HAP-1 (cell line): ENCODE data around the gene TMEM232.
A peak's percentile ranks its signal among the peaks of the same experiment; 100 is the strongest.

Experiments
- DNase-seq, 2 experiments: peaks; one replicate each; pipeline ENCODE4 v3.0.0-alpha.2; 2016 to 2020; ENCODE audit warnings: low spot score in 2 of 2
- H3K27me3 ChIP-seq: fragments of 250-450 bp; sonication (Bioruptor Pico); 2 replicates; pipeline ENCODE4 v1.5.1; 2020; ENCODE audit warnings: low read depth, mild to moderate bottlenecking, moderate library complexity
- H3K36me3 ChIP-seq: fragments of 250-450 bp; sonication (Bioruptor Pico); replicated peaks from 2 replicates; pipeline ENCODE4 v1.5.1; 2020; ENCODE audit warnings: mild to moderate bottlenecking
- H3K4me1 ChIP-seq: fragments of 250-450 bp; sonication (Bioruptor Pico); 2 replicates; pipeline ENCODE4 v1.5.1; 2020; ENCODE audit warnings: mild to moderate bottlenecking
- H3K4me3 ChIP-seq: fragments of 250-450 bp; sonication (Bioruptor Pico); 2 replicates; pipeline ENCODE4 v1.5.1; 2020; ENCODE audit warnings: mild to moderate bottlenecking, moderate library complexity
- H3K9me3 ChIP-seq: fragments of 250-450 bp; sonication (Bioruptor Pico); 2 replicates; pipeline ENCODE4 v1.5.1; 2020; ENCODE audit warnings: mild to moderate bottlenecking, moderate library complexity
- in situ Hi-C: fragments of 300-500 bp; cut with MboI; formaldehyde crosslinking; loops from 3 replicates; pipeline ENCODE4 v1.14.3; 2020; ENCODE audit warnings: low sequenced_read_pairs, inconsistent platforms, mixed read lengths

The TMEM232 gene

DNA sequence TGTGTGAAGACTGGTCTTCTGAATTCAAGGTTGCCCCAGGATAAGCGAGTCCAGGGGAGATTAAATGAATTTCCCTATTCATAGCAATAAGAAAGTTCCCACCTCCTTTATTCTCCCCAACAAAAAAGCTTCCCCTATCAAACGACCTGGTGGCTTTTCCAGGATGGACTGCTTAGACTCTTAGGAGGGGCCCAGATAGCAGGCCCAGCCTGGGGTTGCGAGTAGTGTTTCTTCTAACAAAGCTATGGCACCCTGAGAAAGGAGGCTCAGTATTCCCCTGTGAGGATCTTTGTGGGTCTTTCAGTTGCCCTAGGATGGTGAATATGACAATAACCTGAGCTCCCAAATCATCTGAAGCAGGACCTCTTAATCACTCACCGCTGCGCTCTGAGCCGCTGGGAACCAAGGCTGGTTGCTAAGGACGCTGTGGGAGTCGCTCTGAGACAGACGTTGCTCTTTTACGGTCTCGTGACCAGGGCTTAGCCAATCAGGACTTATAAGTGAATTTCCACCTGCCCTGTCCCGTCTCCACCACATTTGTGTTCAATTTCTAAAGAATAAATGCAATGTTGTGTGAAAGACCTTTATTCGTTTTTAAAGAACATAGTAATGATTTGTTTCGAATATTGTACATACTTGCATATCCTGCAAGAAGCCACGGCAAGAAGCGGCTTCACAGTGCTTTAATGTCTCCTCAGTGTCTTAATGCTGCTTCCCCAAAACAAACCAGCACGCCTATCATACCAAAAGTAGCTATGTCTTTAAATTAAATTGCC, at the start of gene TMEM232:
Gene TMEM232 (minus strand): TSS at position 423 of the 776 bp plus-strand sequence. CDS start 59,319 bp downstream, outside the sequence.
- H3K4me1 ChIP-seq: no peaks in the 10 kb centered on the region
- H3K9me3 ChIP-seq: no peaks in the 10 kb centered on the region
- no peak within 1 kb of the TSS for H3K4me3 ChIP-seq
- in situ Hi-C loops: no loop called here
- H3K27me3 ChIP-seq: no peaks in the 10 kb centered on the region
- no peaks in the 10 kb centered on the region for H3K36me3 ChIP-seq
- no peak for DNase-seq

DNA sequence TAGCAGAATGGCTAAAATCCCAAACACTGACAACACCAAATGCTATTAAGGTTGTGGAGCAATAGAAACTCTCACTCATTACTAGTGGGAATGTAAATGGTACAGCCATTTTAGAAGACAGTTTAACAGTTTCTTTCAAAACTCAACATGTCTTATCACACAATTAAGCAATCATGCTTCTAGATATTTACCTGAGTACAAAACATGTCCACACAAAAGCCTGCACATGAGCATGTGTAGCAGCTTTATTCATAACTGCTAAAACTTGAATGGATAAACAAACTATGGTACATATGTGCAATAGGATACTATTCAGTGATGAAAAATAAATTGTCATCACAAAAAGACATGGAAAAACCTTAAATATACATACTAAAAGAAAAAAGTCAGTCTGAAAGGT, 43.8 kb upstream of the TMEM232 start:
- DNase-seq: no peak
- Histone ChIP-seq H3K4me3 (no peak overlapping the region), H3K27me3 (no peaks in the 10 kb centered on the region), H3K9me3 (no peaks in the 10 kb centered on the region), H3K4me1 (no peaks in the 10 kb centered on the region), H3K36me3 (no peaks in the 10 kb centered on the region)
- in situ Hi-C loops: loop anchor here (25.0 kb wide), 2 partner anchors 292 to 492 kb away; partner anchors contain the start of gene TSLP

DNA sequence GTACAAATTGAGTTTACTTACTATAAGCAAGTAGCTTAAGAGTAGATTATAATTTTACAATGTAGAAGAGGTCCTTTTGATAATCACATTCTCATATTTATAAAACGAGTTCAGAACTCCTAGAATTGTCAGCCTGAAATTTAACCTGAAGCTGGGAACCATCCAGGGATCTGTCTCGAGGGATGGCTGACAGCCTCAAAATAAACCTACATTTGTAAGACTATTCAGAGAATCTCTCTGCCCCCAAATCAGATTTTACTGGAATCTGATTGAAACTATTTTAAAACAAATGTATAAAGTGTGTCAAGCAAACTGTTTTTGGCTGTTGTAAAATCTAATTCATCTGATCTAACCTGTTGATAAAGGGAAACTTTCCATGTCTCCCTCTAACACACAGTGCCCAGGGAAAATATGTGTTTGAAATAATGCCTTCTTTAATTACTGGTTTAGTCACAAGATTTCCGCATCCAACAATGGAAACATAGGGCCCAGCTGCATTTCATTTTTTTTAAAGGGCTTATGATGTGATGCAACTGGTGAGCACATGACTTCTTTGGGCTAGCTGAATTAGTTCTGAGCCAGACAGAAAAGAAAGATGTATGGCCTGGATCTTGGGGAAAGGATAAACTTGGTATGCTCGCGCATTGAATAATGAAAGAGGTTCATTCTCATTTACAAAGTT, 42.7 kb upstream of the TMEM232 start:
- Histone ChIP-seq H3K4me3 (no peak overlapping the region), H3K27me3 (no peaks in the 10 kb centered on the region), H3K36me3 (no peaks in the 10 kb centered on the region), H3K4me1 (no peaks in the 10 kb centered on the region), H3K9me3 (no peaks in the 10 kb centered on the region)
- no peak for DNase-seq
- in situ Hi-C loops: loop anchor here (25.0 kb wide), 2 partner anchors 293 to 493 kb away; partner anchors contain the start of gene TSLP

DNA sequence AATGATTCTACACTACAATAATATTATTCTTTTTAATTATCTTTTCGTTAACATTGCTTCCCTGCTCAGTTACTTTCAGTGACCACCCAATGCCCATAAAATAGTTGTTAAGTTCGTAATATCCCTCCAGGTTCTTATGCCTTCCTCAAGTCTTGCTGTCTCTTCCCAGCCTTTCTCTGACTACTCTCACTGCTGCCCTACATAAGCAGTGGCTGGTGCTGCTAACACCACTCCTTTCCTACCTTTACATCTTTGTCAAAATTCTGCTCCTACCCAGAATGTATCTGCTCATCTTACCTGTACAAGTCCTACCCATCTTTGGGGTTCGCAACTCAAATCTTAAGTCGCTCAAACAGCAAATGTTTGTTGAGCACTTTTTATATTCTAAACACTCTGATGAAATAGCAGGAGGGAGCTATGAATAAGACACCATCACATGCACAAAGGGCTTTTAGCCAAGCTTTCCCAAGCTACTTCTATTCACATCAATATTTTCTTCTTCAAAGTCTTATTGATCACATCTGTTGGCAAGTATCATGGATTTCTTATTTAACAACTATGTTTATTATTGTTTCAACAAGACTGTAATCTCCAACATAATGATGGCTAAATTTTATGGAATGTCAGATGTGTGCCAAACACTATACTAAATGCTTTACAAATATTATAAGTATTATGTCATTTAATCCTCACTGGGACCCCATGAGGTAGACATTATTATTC, 41.8 kb upstream of the TMEM232 start:
- in situ Hi-C loops: loop anchor here (25.0 kb wide), 2 partner anchors 294 to 494 kb away; partner anchors contain the start of gene TSLP
- Histone ChIP-seq H3K27me3 (no peaks in the 10 kb centered on the region), H3K9me3 (no peaks in the 10 kb centered on the region), H3K4me3 (no peak overlapping the region), H3K36me3 (no peaks in the 10 kb centered on the region), H3K4me1 (no peaks in the 10 kb centered on the region)
- no peak for DNase-seq

DNA sequence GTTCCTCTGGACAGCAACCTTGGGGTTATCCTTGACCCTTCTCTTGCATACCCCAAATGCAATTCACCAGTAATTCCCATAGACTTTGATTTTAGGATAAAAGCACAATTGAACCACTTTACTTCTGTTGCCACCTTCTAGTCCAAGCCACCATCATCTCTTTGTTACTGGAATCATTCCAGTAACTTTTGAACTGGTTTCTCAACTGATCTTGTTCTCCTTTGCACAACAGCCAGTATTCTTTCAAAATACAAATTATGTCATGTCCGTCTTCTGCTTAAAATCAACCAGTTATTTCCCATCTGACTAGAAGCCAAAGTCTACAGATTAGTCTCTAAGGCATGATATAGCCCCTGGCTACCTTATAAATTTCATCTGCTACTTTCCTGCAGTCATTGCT, 33.7 kb upstream of the TMEM232 start:
- peaks cover 15% of the 10 kb centered on the region for H3K36me3 ChIP-seq
- no peaks in the 10 kb centered on the region for H3K27me3 ChIP-seq
- in situ Hi-C loops: loop anchor here (25.0 kb wide), 2 partner anchors 302 to 502 kb away; partner anchors contain the start of gene TSLP
- DNase-seq: no peak
- H3K4me1 ChIP-seq: no peaks in the 10 kb centered on the region
- no peak overlapping the region for H3K4me3 ChIP-seq
- no peaks in the 10 kb centered on the region for H3K9me3 ChIP-seq

DNA sequence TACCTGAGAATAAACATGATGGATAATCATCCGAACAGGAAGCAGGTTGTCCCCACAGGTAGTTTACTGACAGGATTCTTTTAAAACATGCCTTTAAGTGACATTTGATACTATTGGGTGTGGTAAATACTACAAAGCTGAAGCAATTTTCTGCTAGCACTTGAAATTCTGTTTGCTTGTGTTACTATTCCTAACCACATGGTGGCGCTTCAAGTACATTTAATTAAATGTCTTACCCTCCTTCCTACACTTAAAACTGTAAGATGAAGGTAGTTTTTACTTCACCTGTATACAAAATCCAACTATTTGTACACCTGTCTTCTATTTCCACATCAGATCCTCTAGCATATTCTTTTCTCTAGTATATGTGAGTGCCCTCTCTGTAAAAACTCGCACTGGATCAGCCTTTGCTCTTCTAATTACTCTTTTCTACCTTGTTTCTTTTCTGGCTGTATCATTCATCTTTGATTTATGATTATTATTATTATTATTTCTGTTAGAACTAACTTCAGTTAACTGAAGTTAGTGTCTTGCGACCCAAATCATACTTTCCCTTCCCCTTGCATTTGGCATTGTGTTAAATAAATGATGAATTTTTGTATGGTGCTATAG, 30.8 kb upstream of the TMEM232 start:
- no peaks in the 10 kb centered on the region for H3K4me1 ChIP-seq
- peaks cover 12% of the 10 kb centered on the region for H3K36me3 ChIP-seq
- no peaks in the 10 kb centered on the region for H3K9me3 ChIP-seq
- H3K27me3 ChIP-seq: no peaks in the 10 kb centered on the region
- no peak overlapping the region for H3K4me3 ChIP-seq
- peak; percentile 36 to 49 for DNase-seq
- in situ Hi-C loops: loop anchor here (25.0 kb wide), 2 partner anchors 305 to 505 kb away; partner anchors contain the start of gene TSLP

DNA sequence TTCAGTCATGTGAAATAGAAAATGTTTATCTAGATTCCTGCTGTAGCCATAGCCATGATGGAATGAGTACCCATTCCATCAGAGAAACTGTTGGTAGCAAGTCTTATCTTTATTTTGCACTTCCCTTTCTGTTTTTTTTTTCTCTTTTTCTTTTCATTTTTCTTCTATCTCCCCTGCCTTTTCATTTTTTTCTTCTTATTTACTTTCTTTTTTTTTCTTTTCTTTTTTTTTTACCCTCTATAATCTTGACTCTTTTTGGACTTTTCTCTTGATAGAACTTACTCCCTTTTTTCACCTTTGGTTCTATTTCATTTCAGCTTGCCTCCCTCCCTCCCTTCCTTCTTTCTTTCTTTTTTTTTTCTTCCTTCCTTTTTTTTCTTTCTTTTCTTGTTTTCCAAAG, 27.7 kb upstream of the TMEM232 start:
- H3K4me1 ChIP-seq: no peaks in the 10 kb centered on the region
- no peaks in the 10 kb centered on the region for H3K9me3 ChIP-seq
- no peaks in the 10 kb centered on the region for H3K27me3 ChIP-seq
- in situ Hi-C loops: loop anchor here (25.0 kb wide), 2 partner anchors 308 to 508 kb away; partner anchors contain the start of gene TSLP
- H3K4me3 ChIP-seq: no peak overlapping the region
- DNase-seq: no peak
- H3K36me3 ChIP-seq: peaks cover 9% of the 10 kb centered on the region

DNA sequence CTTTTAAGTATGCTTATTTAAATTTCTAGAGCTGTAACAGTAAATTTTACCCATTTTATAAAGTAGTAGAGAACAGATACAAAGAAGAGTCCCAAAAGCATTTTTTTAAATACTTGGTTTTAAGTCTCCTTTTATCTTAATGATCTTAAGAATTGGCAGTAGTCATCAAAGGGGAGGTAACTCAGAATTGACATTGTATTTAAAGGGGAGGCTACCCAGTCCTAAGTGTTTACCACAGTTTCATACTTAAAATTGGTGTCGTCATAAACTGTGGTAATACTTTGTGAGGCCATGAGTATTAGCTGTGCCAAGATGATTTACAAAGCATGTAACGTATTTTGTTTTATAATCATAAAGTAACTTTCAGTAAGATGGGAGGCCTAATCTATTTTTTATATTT, 27.1 kb upstream of the TMEM232 start:
- no peak overlapping the region for H3K4me3 ChIP-seq
- H3K4me1 ChIP-seq: no peaks in the 10 kb centered on the region
- in situ Hi-C loops: loop anchor here (25.0 kb wide), 2 partner anchors 309 to 509 kb away; partner anchors contain the start of gene TSLP
- no peaks in the 10 kb centered on the region for H3K27me3 ChIP-seq
- no peaks in the 10 kb centered on the region for H3K9me3 ChIP-seq
- peaks cover 9% of the 10 kb centered on the region for H3K36me3 ChIP-seq
- DNase-seq: no peak

DNA sequence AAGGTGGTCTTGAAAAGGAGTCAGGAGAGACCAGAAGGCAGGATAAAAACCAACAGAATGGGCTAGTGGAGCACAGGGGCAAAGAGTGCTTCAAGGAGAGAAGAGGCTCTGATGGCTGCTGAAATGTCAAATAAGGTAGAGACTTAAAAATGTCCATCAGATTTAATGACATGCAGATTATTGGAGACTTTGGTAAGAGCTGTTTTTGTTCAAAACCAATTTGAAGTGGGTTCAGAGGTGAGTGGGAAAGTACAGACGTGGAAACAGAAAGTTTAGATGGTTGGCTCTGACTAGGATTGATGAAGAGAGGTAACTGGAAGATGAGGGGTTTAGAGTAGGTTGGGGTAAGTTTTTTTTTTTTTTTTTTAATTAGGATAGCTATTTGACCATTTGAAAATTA, 26.5 kb upstream of the TMEM232 start:
- DNase-seq: no peak
- peaks cover 9% of the 10 kb centered on the region for H3K36me3 ChIP-seq
- in situ Hi-C loops: loop anchor here (25.0 kb wide), 2 partner anchors 309 to 509 kb away; partner anchors contain the start of gene TSLP
- H3K27me3 ChIP-seq: no peaks in the 10 kb centered on the region
- no peaks in the 10 kb centered on the region for H3K4me1 ChIP-seq
- H3K4me3 ChIP-seq: no peak overlapping the region
- H3K9me3 ChIP-seq: no peaks in the 10 kb centered on the region

DNA sequence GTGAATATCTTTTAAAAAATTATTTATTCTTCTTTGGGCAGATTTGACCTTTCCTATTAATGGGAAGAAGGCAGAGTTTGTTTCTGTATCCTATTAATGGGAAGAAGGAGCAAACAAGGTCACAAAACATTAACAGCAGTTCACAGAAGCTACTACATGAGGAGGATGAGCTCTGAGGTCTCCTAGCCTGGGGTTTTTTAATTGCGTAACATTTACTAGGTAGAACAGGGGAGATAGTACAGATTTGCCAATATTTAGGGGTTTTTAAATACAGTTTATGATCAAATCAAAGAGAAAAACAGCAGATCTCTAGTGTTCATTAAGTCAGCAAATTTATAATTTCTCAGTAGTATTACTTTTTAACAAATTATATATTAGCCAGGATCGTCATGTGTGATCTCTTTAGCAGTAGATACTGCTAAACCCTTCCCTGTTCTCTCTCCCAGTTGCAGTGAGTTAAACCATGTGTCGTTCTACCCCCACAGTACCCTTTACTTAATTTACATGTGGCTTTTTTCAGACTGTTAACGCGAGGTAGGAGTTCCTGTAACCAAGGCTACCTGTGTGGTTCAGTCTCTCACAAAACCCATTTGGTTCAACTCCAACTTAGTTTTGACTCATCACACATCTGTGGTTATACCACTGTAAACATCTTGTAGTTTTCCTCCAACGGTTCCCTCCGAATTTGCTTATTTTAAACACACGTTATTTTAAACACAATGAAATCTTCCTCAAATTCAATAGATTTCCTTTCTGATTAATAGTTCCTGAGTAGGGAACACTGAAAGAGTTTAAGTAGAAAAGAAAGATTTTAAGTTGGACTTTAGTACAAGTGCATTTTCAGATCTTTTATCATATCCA, 25.7 kb upstream of the TMEM232 start:
- Histone ChIP-seq H3K4me1 (no peaks in the 10 kb centered on the region), H3K4me3 (no peak overlapping the region), H3K27me3 (no peaks in the 10 kb centered on the region), H3K36me3 (peaks cover 15% of the 10 kb centered on the region), H3K9me3 (no peaks in the 10 kb centered on the region)
- in situ Hi-C loops: loop anchor here (25.0 kb wide), 2 partner anchors 310 to 510 kb away; partner anchors contain the start of gene TSLP
- DNase-seq: no peak

DNA sequence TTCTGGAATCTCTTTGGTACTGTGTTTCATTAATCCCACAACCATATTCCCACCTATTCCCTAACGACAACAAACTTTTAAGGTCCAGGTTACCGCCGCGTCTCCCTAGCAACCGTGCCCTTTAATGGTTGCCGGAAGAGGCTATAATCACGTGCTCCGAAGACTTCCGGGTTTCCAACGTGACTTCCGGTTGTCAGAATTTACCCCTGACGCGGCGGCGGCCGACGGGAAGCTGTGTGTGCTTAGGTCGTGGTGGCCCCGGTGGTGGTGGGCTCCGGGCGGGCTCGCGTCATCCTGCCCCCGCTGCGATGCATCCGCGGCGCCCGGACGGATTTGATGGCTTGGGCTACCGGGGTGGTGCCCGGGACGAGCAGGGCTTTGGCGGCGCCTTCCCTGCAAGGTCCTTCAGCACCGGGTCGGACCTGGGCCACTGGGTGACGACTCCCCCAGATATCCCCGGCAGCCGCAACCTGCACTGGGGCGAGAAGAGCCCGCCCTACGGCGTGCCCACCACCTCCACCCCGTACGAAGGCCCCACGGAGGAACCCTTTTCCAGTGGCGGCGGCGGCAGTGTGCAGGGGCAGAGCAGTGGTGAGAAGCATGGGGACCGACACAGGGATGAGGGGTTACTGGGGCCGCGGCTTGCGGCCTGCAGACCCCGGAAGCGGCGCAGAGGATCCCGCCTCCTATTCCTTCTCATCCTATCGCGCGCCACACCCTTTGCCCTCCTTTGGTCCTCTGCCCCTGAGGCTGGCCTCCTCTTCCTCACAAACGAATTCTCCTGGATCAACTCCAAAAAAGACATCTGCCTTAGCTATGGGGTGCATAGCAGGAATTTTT, 12.6 kb upstream of the TMEM232 start, which contains the start of gene SLC25A46:
Gene SLC25A46 (plus strand): TSS at position 196 of the 840 bp plus-strand sequence. CDS start 113 bp downstream, at position 309.
- Histone ChIP-seq H3K36me3 (no peaks in the 10 kb centered on the region), H3K4me3 (peak within 1 kb of the TSS; percentile 75), H3K4me1 (peaks cover 12% of the 10 kb centered on the region), H3K27me3 (peaks cover 4% of the 10 kb centered on the region; the same call in 1 of the 2 replicates), H3K9me3 (no peaks in the 10 kb centered on the region)
- DNase-seq: peak; percentile 75 to 90
- in situ Hi-C loops: no loop called here

DNA sequence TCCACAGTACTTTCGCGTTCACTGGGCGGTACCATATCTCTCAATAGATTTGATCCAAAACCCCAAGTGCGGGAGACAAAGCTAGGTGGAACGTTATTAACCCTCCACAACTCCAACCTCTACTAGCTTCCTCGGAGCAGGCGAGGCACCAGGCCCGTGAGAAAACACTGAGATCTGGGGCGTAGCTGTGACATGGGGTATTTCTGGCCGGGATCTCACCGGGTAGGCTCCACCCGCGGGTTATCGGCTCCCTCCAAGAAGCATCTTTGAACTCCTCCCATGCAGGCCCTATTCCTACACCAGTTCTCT, 12.0 kb upstream of the TMEM232 start:
- no peak for DNase-seq
- Histone ChIP-seq H3K4me1 (peaks cover 12% of the 10 kb centered on the region), H3K36me3 (no peaks in the 10 kb centered on the region), H3K4me3 (peak overlapping the region; percentile 75), H3K9me3 (no peaks in the 10 kb centered on the region), H3K27me3 (peaks cover 4% of the 10 kb centered on the region; the same call in 1 of the 2 replicates)
- in situ Hi-C loops: no loop called here
